ENCODE data around the gene SLC25A39. TPM values are rescaled to one million over a fixed set of nuclear protein-coding genes. Genes with fewer than 3 reads are reported as not detected.

The SLC25A39 gene
- total and polyA plus RNA-seq, 9 of the 15 experiments (the other 6 are each of a cell fraction or from before 2014, with no cell fraction given): 4.8 to 267 (median 140) TPM

DNA sequence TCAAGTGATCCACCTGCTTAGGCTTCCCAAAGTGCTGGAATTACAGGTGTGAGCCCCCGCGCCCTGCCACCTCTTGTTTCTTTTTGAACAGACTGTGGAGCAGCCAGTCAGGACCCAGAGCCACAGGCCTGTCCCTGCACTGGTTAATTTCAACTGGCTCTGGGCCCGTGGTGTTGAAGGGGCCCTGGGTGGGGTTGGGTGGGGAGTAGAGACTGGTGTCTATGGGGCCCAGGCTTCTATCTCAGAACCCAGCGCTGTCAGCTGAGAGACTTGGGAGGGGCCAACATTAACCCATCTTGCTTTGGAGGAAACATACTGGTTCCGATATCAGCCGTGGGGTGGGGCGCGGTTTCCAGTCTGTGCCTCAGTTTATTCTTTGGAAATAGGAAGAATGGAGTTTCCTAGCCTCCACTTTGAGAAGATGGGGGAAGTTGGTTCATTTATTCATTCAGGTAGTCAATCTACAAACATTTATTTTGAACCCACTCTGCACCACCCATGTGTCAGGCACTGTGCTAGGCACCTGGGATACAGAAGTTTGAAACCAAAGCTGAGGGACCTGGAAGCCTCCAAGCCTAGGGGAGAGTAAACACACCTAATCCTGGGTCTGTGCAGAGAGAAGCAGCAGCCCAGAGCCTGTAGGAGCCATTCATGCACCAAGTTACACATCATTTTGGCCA, 41.1 kb downstream of the SLC25A39 start (continued):
- TF ChIP-seq, protein P1, sequence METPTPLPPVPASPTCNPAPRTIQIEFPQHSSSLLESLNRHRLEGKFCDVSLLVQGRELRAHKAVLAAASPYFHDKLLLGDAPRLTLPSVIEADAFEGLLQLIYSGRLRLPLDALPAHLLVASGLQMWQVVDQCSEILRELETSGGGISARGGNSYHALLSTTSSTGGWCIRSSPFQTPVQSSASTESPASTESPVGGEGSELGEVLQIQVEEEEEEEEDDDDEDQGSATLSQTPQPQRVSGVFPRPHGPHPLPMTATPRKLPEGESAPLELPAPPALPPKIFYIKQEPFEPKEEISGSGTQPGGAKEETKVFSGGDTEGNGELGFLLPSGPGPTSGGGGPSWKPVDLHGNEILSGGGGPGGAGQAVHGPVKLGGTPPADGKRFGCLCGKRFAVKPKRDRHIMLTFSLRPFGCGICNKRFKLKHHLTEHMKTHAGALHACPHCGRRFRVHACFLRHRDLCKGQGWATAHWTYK (CRISPR knock-in tag; IDR thresholded peaks at IDR 0.05): no peak
- TF ChIP-seq PYGO2 (tag; IDR thresholded peaks at IDR 0.05): no peak

DNA sequence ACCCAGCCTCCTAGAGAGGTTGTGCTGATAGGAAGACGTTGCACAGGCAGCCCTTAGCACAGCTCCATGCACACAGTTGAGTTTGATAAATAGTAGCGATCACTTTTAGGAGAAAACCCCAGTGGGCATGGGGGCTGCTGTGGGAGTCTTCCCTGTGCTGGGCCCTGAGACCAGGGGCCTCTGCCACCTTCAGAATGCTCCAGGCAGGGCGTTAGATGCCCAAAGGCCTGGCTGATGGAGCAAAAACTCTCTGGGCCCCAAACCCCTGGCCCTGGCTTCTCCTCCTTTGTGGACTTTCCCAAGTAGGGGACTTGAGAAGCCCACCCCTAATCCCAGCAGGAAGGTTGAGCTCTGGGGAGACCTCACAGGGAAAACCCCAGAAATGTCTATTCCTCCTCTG, 42.4 kb downstream of the SLC25A39 start:
- no peaks in the 10 kb centered on the region for H3K27me3 ChIP-seq (ENCODE audit: control insufficient read depth in 2 of 2, insufficient read depth in 2 of 2, low read length in 2 of 2)
- peak overlapping the region; percentile 3; the same call in 1 of the 2 replicates for H3K4me2 ChIP-seq (ENCODE audit: insufficient read depth, low read length)
- BruUV-seq (replicated peaks): no TSS peak
- in situ Hi-C loops (cut with MboI): no loop called here
- H3K9me3 ChIP-seq (replicated peaks; ENCODE audit: control insufficient read depth, insufficient read depth, low read depth, low read length): no peaks in the 10 kb centered on the region
- DNase-seq (ENCODE audit: extremely low read depth in 1 of 4, low spot score in 3 of 4): no peak
- H3K4me1 ChIP-seq (replicated peaks in 1 of 2; ENCODE audit: control insufficient read depth in 2 of 2, insufficient read depth in 2 of 2, low read length in 2 of 2): peaks cover 43 to 58% of the 10 kb centered on the region in 2 experiments
- WGBS (ENCODE audit: insufficient coverage, low coverage, missing lambda C conversion rate): 25% methylated on average over 3 of the region's 3 CpGs
- H3K79me2 ChIP-seq (ENCODE audit: control insufficient read depth, insufficient read depth, low read length): no peaks in the 10 kb centered on the region
- no peaks in the 10 kb centered on the region for H3K9me1 ChIP-seq (ENCODE audit: control insufficient read depth, insufficient read depth, low read length)
- ATAC-seq: peak; percentile 7
- peak overlapping the region; percentile 70 for H2AFZ ChIP-seq (ENCODE audit: low read depth, low read length)
- H3K36me3 ChIP-seq (ENCODE audit: control insufficient read depth, insufficient read depth, low read length): no peaks in the 10 kb centered on the region
- intact Hi-C loops (cut with micrococcal nuclease): no loop called here
- H3K27ac ChIP-seq (ENCODE audit: extremely low read depth, low read depth, low read length): peak overlapping the region; percentile 44; the same call in 2 of the 3 replicates
- H3K4me3 ChIP-seq: no peak overlapping the region
- TF ChIP-seq NFIX (CRISPR knock-in tag; IDR thresholded peaks at IDR 0.05; ENCODE audit: low read depth) (no peak), ZNF224 (CRISPR knock-in tag; IDR thresholded peaks at IDR 0.05) (no peak), ZNF551 (CRISPR knock-in tag; IDR thresholded peaks at IDR 0.05) (no peak), ZBTB17 (CRISPR knock-in tag; IDR thresholded peaks at IDR 0.05) (no peak), MYNN (IDR thresholded peaks at IDR 0.05) (no peak), MYNN (CRISPR knock-in tag; IDR thresholded peaks at IDR 0.05) (no peak), CHD2 (IDR thresholded peaks at IDR 0.05; ENCODE audit: low read depth, low read length) (no peak), SAFB2 (IDR thresholded peaks at IDR 0.05; ENCODE audit: borderline replicate concordance, low read depth, low read length, severe bottlenecking) (no peak), ATF7 (IDR thresholded peaks at IDR 0.05) (no peak)
- TF ChIP-seq, protein P1 (CRISPR knock-in tag; IDR thresholded peaks at IDR 0.05): no peak
- TF ChIP-seq, protein P2, sequence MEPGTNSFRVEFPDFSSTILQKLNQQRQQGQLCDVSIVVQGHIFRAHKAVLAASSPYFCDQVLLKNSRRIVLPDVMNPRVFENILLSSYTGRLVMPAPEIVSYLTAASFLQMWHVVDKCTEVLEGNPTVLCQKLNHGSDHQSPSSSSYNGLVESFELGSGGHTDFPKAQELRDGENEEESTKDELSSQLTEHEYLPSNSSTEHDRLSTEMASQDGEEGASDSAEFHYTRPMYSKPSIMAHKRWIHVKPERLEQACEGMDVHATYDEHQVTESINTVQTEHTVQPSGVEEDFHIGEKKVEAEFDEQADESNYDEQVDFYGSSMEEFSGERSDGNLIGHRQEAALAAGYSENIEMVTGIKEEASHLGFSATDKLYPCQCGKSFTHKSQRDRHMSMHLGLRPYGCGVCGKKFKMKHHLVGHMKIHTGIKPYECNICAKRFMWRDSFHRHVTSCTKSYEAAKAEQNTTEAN (CRISPR knock-in tag; IDR thresholded peaks at IDR 0.05): no peak
- TF ChIP-seq, protein P3, sequence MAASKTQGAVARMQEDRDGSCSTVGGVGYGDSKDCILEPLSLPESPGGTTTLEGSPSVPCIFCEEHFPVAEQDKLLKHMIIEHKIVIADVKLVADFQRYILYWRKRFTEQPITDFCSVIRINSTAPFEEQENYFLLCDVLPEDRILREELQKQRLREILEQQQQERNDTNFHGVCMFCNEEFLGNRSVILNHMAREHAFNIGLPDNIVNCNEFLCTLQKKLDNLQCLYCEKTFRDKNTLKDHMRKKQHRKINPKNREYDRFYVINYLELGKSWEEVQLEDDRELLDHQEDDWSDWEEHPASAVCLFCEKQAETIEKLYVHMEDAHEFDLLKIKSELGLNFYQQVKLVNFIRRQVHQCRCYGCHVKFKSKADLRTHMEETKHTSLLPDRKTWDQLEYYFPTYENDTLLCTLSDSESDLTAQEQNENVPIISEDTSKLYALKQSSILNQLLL (CRISPR knock-in tag; IDR thresholded peaks at IDR 0.05; ENCODE audit: borderline replicate concordance): no peak
- H4K20me1 ChIP-seq (replicated peaks; ENCODE audit: control insufficient read depth, insufficient read depth, low read length): no peaks in the 10 kb centered on the region
- ChIA-PET POLR2A (interaction anchor here (0.6 to 1.8 kb wide), 6 partner anchors 8 to 69 kb away, joined by 3 to 8 read pairs (median 4); no protein-coding TSS in a partner anchor), CTCF (ENCODE audit: low intra/inter-chr PET ratio) (no interaction called here)
- no peak for FAIRE-seq
- peak overlapping the region; percentile 61 to 71; a peak in 3 of 4 replicates for H3K9ac ChIP-seq (ENCODE audit: insufficient read depth in 1 of 2, low read depth in 2 of 2, low read length in 2 of 2)
